ENCODE results near the gene CCDC78.

Gene CCDC78

GRCh38 chr16:676913-677312 lies 49.3 kb downstream of the CCDC78 start:
- DNase-seq = no peak

DNA sequence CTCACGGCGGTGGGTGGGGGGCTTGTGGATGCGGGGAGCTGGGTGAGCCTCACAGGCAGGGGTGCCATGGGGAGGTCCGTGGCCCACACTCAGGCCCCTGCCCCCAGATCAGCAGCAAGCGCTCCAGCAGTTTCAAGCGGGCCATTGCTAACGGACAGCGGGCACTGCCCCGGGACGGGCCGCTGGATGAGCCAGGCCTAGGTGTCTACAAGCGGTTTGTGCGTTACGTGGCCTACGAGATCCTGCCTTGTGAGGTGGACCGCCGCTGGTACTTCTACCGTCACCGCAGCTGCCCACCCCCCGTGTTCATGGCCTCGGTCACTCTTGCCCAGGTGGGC lies 49.7 kb downstream of the CCDC78 start:
- no peak for DNase-seq

GRCh38 chr16:675884-676564 lies 50.2 kb downstream of the CCDC78 start:
- no peak for DNase-seq

GRCh38 chr16:674968-675883 lies 51.0 kb downstream of the CCDC78 start, which contains the start of gene RHBDL1:
Gene RHBDL1 (plus strand): TSS chr16:675671. CDS start chr16:675791, 120 bp downstream.
- no peak for DNase-seq

DNA sequence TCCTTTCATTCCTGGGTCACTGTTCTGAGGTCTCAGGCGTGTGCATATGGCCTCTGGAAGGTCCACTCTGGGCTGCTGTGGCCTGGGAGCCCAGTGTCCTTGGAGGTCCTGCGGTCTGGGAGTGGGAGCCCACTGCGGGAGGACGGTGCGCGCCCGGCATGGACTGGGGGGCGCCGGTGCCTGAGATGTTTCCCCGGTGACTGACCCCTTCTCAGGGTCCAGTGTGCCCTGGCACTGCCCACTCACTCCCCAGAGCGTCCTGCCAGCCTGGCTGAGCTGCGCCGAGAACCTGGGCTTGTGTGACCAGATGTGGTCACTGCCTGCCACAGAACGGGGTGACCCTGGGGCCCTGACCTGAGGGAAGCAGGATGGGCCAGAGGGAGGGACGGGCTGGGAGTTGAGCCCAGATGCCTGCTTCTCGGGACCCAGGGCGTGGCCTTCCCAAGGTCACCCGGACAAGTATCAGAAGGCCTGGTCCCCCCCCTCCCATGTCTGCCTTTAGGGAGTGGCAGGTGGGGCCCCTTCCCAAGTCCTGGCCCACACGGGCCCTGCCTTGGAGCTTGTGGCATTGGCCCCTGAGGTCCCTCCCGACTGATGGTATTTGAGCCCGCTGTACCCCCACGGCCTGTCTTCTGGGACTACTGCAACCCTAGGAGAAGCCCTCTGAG lies 51.9 kb downstream of the CCDC78 start:
- DNase-seq = no peak

- DNase-seq = no peak
These were observed 52.7 kb downstream of the CCDC78 start for GRCh38 chr16:673399-673991.

GRCh38 chr16:672851-673250 lies 53.4 kb downstream of the CCDC78 start:
- no peak for DNase-seq

All from stimulated activated CD4-positive, alpha-beta T cell treated with anti-CD3 and anti-CD28 coated beads, Interleukin-4, amount 100 ng/mL, for 24 hours (primary cell).